A673 (cell line): ENCODE data around the gene PYROXD2. TPM values are rescaled to one million over a fixed set of nuclear protein-coding genes. Genes with fewer than 3 reads are reported as not detected.

Source experiments
- BruUV-seq: library from RNA; stranded (reverse); fragments of 400-500 nt; replicated peaks from 2 replicates; lab custom pipeline; 2021; lab: Mats Ljungman, UMichigan
- CTCF ChIA-PET: fragments of 300-600 bp; sonication (Branson Sonifier 250); formaldehyde crosslinking; loops from one replicate; lab custom pipeline; 2022; ENCODE audit warnings: antibody characterized with exemption; lab: Charles Lee
- POLR2A ChIA-PET: fragments of 300-600 bp; sonication (Branson Sonifier 250); formaldehyde crosslinking; loops from one replicate; lab custom pipeline; 2022; ENCODE audit warnings: antibody characterized with exemption; ENCODE audit not compliant: low non-redundant PET; lab: Charles Lee
- DNase-seq: peaks from one replicate; pipeline ENCODE4 v3.0.0-alpha.2; 2015; ENCODE audit warnings: low spot score
- H3K27ac ChIP-seq: fragments of 200-600 bp; sonication (generic); 2 replicates; pipeline ENCODE4 v1.5.1; 2016; ENCODE audit warnings: mixed run types, low read depth, mild to moderate bottlenecking, mixed read lengths, antibody characterized with exemption, low read length; ENCODE audit not compliant: poor library complexity, severe bottlenecking
- H3K27me3 ChIP-seq: fragments of 200-600 bp; sonication (generic); replicated peaks from 2 replicates; pipeline ENCODE4 v1.6.1; 2017; ENCODE audit warnings: mixed run types, low read depth, mild to moderate bottlenecking, mixed read lengths, antibody characterized with exemption, low read length; ENCODE audit not compliant: insufficient read depth, poor library complexity
- H3K36me3 ChIP-seq: fragments of 200-600 bp; sonication (generic); 2 replicates; pipeline ENCODE4 v1.6.1; 2016; ENCODE audit warnings: mixed run types, mild to moderate bottlenecking, mixed read lengths, antibody characterized with exemption, low read length; ENCODE audit not compliant: insufficient read depth, poor library complexity, severe bottlenecking
- H3K4me1 ChIP-seq: fragments of 200-600 bp; sonication (generic); 2 replicates; pipeline ENCODE4 v1.6.1; 2017; ENCODE audit warnings: mixed run types, mild to moderate bottlenecking, mixed read lengths, antibody characterized with exemption, low read length; ENCODE audit not compliant: insufficient read depth, poor library complexity, severe bottlenecking
- H3K4me3 ChIP-seq: fragments of 200-600 bp; sonication (generic); 2 replicates; pipeline ENCODE4 v1.5.1; 2016; ENCODE audit warnings: low read depth, mixed run types, mild to moderate bottlenecking, mixed read lengths, low read length; ENCODE audit not compliant: poor library complexity, severe bottlenecking
- H3K9me3 ChIP-seq: fragments of 200-600 bp; sonication (generic); 2 replicates; pipeline ENCODE4 v1.6.1; 2016; ENCODE audit warnings: mixed run types, low read depth, mild to moderate bottlenecking, mixed read lengths, antibody characterized with exemption, low read length; ENCODE audit not compliant: poor library complexity, severe bottlenecking
- CTCF ChIP-seq: fragments of 300-800, 200-600 bp; sonication (generic); conservative IDR thresholded peaks from 2 replicates; pipeline ENCODE4 v1.5.1; 2017; ENCODE audit warnings: low read depth, mild to moderate bottlenecking, antibody characterized with exemption, low read length, moderate library complexity, mixed read lengths
- EZH2 ChIP-seq: fragments of 200-600 bp; sonication (generic); IDR thresholded peaks from 2 replicates; pipeline ENCODE4 v1.6.1; 2017; ENCODE audit warnings: borderline replicate concordance, low read depth, mild to moderate bottlenecking, mixed read lengths, antibody characterized with exemption, low read length; ENCODE audit not compliant: poor library complexity, severe bottlenecking
- intact Hi-C: fragments of 100-400 bp; cut with micrococcal nuclease; formaldehyde crosslinking; loops from one replicate; pipeline ENCODE4 v1.10.0; 2022; ENCODE audit not compliant: unreplicated experiment
- total RNA-seq: library from RNA; stranded (reverse); gene quantifications from 2 replicates; pipeline ENCODE4 v1.2.3, GENCODE V29; 2021

PYROXD2 gene
- total RNA-seq, 1 experiment from 2014 or later = 4.0 TPM

- BruUV-seq = no TSS peak
- H3K36me3 ChIP-seq = no peaks in the 10 kb centered on the region
- peaks cover 7% of the 10 kb centered on the region for H3K4me1 ChIP-seq
- CTCF ChIA-PET = no interaction called here
- H3K27ac ChIP-seq = no peak overlapping the region
- no peaks in the 10 kb centered on the region for H3K27me3 ChIP-seq
- DNase-seq = peak; percentile 28
- POLR2A ChIA-PET = no interaction called here
- no peak for TF ChIP-seq CTCF
- TF ChIP-seq EZH2 = no peak
- no peak overlapping the region for H3K4me3 ChIP-seq
- no peaks in the 10 kb centered on the region for H3K9me3 ChIP-seq
- intact Hi-C loops = loop anchor here (10.0 kb wide), 1 partner anchor 59 kb away; no protein-coding TSS in a partner anchor
Observed at GRCh38 chr10:98403812-98404504, 11.0 kb downstream of the PYROXD2 start.

DNA sequence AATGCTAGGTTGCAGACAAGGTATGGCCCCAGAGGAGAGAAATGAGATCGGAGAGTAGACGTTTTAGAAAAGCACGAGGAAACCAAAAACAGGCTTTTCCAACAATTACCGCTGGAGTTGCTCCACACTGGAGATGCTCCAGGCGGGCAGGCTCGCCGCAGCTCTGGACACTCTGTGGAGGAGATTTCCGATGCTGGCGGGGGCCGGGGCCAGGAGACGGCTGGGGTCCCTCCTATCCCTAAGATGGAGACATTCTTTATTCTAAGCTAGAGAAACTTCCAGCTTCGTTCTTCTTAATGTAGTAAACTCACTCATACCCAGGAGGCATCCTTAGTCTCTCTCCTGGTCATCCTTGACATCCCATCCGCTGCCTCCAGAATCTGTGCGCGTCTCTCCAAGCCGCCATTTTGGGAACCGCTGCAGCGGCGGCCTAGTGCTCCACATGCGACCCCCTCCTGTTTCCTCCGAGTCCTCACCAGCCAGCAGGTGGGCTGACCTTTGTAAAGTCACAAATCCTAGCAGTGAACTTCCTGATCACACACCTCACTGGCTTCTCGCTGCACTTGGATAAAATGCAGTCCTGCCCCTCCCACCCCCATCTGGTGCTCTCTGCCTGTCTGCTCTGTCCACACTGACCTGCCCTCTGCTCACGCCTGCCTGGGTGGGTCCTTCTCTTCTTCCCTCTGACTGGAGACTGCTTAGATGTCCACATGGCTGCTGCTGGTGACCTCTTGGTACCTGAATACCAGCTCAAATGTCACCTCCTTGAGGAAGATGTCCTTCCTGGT is 11.9 kb downstream of the PYROXD2 start:
- POLR2A ChIA-PET = no interaction called here
- H3K27me3 ChIP-seq = no peaks in the 10 kb centered on the region
- H3K4me3 ChIP-seq = no peak overlapping the region
- no peak for DNase-seq
- H3K27ac ChIP-seq = no peak overlapping the region
- no peaks in the 10 kb centered on the region for H3K36me3 ChIP-seq
- BruUV-seq = no TSS peak
- no peaks in the 10 kb centered on the region for H3K9me3 ChIP-seq
- CTCF ChIA-PET = no interaction called here
- peaks cover 7% of the 10 kb centered on the region for H3K4me1 ChIP-seq
- TF ChIP-seq CTCF = no peak
- no peak for TF ChIP-seq EZH2
- intact Hi-C loops = loop anchor here (10.0 kb wide), 1 partner anchor 58 kb away; no protein-coding TSS in a partner anchor

- no peak overlapping the region for H3K4me3 ChIP-seq
- CTCF ChIA-PET = no interaction called here
- H3K27ac ChIP-seq = no peak overlapping the region
- no peaks in the 10 kb centered on the region for H3K36me3 ChIP-seq
- POLR2A ChIA-PET = no interaction called here
- intact Hi-C loops = loop anchor here (10.0 kb wide), 1 partner anchor 58 kb away; no protein-coding TSS in a partner anchor
- TF ChIP-seq EZH2 (no peak), CTCF (no peak)
- no peaks in the 10 kb centered on the region for H3K27me3 ChIP-seq
- DNase-seq = no peak
- peaks cover 7% of the 10 kb centered on the region for H3K4me1 ChIP-seq
- no TSS peak for BruUV-seq
- no peaks in the 10 kb centered on the region for H3K9me3 ChIP-seq
Observed at GRCh38 chr10:98402478-98402877, 12.5 kb downstream of the PYROXD2 start.
